ENCODE results near the gene TPD52L2.

- TF ChIP-seq CTCF (conservative IDR thresholded peaks at IDR 0.05) (no peak), EZH2 (IDR thresholded peaks at IDR 0.05; ENCODE audit: low read depth) (no peak)
Observed at GRCh38 chr20:63884506-63885263, 19.6 kb downstream of the TPD52L2 start.
